Loucy (cell line): ENCODE measurements around the gene ADAMTS14.

ENCODE experiments used
- H2AFZ ChIP-seq: fragments of 200-600 bp; sonication (generic); 2 replicates; pipeline ENCODE4 v1.6.0; 2016; ENCODE audit warnings: antibody characterized with exemption, mild to moderate bottlenecking, low read length, moderate library complexity
- H3F3A ChIP-seq: fragments of 200-600 bp; 2 replicates; pipeline ENCODE4 v1.6.0; 2016; ENCODE audit warnings: antibody characterized with exemption, low read depth, mild to moderate bottlenecking
- H3K27me3 ChIP-seq: fragments of 200-600 bp; sonication (generic); 2 replicates; pipeline ENCODE4 v1.6.1; 2014; ENCODE audit warnings: low read length, mild to moderate bottlenecking; ENCODE audit not compliant: insufficient read depth, poor library complexity, severe bottlenecking
- H3K36me3 ChIP-seq: fragments of 200-600 bp; sonication (generic); 2 replicates; pipeline ENCODE4 v1.6.1; 2016; ENCODE audit warnings: low read length; ENCODE audit not compliant: insufficient read depth
- H3K4me1 ChIP-seq: fragments of 200-600 bp; sonication (generic); 2 replicates; pipeline ENCODE4 v1.5.1; 2014; ENCODE audit warnings: low read length, mild to moderate bottlenecking; ENCODE audit not compliant: insufficient read depth, poor library complexity, severe bottlenecking
- H3K4me2 ChIP-seq: fragments of 200-600 bp; sonication (generic); 2 replicates; pipeline ENCODE4 v1.6.0; 2014; ENCODE audit warnings: antibody characterized with exemption, low read length, low read depth, mild to moderate bottlenecking; ENCODE audit not compliant: poor library complexity, severe bottlenecking
- H3K4me3 ChIP-seq: fragments of 200-600 bp; sonication (generic); 2 replicates; pipeline ENCODE4 v1.5.1; 2014; ENCODE audit warnings: low read length, mild to moderate bottlenecking, mixed read lengths; ENCODE audit not compliant: poor library complexity, severe bottlenecking
- H3K79me2 ChIP-seq: fragments of 200-600 bp; sonication (generic); 2 replicates; pipeline ENCODE4 v1.6.1; 2014; ENCODE audit warnings: low read length; ENCODE audit not compliant: insufficient read depth
- H3K9ac ChIP-seq: fragments of 200-600 bp; sonication (generic); 2 replicates; pipeline ENCODE4 v1.6.0; 2014; ENCODE audit warnings: mild to moderate bottlenecking, low read depth, low read length, moderate library complexity; ENCODE audit not compliant: poor library complexity, severe bottlenecking
- H3K9me2 ChIP-seq: fragments of 200-600 bp; sonication (generic); replicated peaks from 2 replicates; pipeline ENCODE4 v1.6.1; 2016; ENCODE audit warnings: low read depth, low read length, mixed read lengths
- H3K9me3 ChIP-seq: fragments of 200-600 bp; sonication (generic); 2 replicates; pipeline ENCODE4 v1.6.1; 2014; ENCODE audit warnings: mild to moderate bottlenecking, antibody characterized with exemption, low read length, low read depth; ENCODE audit not compliant: insufficient read depth
- H4K20me1 ChIP-seq: fragments of 200-600 bp; sonication (generic); 2 replicates; pipeline ENCODE4 v1.6.0; 2014; ENCODE audit warnings: antibody characterized with exemption, low read length, mild to moderate bottlenecking; ENCODE audit not compliant: insufficient read depth, poor library complexity, severe bottlenecking
- EZH2phosphoT487 ChIP-seq: fragments of 200-600 bp; IDR thresholded peaks from 2 replicates; pipeline ENCODE4 v1.6.1; 2018; ENCODE audit warnings: antibody characterized with exemption, mild to moderate bottlenecking, moderate library complexity, borderline replicate concordance
- TF ChIP-seq, protein P1 (sequence below): fragments of 200-600 bp; sonication (generic); conservative IDR thresholded peaks from 2 replicates; pipeline ENCODE4 v1.5.1; 2014; ENCODE audit warnings: mild to moderate bottlenecking, antibody characterized with exemption, low read length

ADAMTS14 gene

GRCh38 chr10:70772627-70773026, 100.3 kb downstream of the ADAMTS14 start:
- no peak overlapping the region for H3K4me2 ChIP-seq
- no peak overlapping the region for H3K9ac ChIP-seq
- no peaks in the 10 kb centered on the region for H3K9me2 ChIP-seq
- no peaks in the 10 kb centered on the region for H4K20me1 ChIP-seq
- no peaks in the 10 kb centered on the region for H3K9me3 ChIP-seq
- H3K4me1 ChIP-seq = no peaks in the 10 kb centered on the region
- H3K36me3 ChIP-seq = no peaks in the 10 kb centered on the region
- TF ChIP-seq EZH2phosphoT487 = no peak
- no peaks in the 10 kb centered on the region for H3F3A ChIP-seq
- H3K27me3 ChIP-seq = no peaks in the 10 kb centered on the region
- no peaks in the 10 kb centered on the region for H3K79me2 ChIP-seq
- no peak overlapping the region for H2AFZ ChIP-seq
- no peak overlapping the region for H3K4me3 ChIP-seq

DNA sequence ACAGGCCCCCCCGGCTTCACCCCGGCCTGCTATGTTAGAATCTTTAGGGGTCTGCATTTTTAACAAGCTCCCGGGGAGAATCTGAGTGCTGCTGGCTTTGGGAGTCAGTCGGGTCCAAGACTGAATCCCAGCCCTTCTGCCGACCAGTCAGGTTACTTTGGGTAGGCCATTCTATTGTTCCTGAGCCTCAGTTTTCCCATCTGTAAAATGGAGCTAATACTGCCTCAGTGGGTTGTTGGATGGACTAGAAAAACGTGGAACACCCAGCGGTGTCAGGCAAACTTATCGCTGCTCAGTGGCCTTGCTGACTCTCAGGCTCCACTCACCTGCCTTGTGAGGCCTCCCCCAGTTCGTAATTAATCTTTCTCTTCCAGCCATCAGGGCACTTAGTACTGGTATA, 101.2 kb downstream of the ADAMTS14 start:
- TF ChIP-seq, protein P1, sequence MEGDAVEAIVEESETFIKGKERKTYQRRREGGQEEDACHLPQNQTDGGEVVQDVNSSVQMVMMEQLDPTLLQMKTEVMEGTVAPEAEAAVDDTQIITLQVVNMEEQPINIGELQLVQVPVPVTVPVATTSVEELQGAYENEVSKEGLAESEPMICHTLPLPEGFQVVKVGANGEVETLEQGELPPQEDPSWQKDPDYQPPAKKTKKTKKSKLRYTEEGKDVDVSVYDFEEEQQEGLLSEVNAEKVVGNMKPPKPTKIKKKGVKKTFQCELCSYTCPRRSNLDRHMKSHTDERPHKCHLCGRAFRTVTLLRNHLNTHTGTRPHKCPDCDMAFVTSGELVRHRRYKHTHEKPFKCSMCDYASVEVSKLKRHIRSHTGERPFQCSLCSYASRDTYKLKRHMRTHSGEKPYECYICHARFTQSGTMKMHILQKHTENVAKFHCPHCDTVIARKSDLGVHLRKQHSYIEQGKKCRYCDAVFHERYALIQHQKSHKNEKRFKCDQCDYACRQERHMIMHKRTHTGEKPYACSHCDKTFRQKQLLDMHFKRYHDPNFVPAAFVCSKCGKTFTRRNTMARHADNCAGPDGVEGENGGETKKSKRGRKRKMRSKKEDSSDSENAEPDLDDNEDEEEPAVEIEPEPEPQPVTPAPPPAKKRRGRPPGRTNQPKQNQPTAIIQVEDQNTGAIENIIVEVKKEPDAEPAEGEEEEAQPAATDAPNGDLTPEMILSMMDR = no peak
- no peak for TF ChIP-seq EZH2phosphoT487
- no peaks in the 10 kb centered on the region for H4K20me1 ChIP-seq
- no peaks in the 10 kb centered on the region for H3F3A ChIP-seq
- H3K9me2 ChIP-seq = no peaks in the 10 kb centered on the region
- no peaks in the 10 kb centered on the region for H3K27me3 ChIP-seq
- H3K4me2 ChIP-seq = no peak overlapping the region
- H3K9ac ChIP-seq = no peak overlapping the region
- no peaks in the 10 kb centered on the region for H3K4me1 ChIP-seq
- H3K4me3 ChIP-seq = no peak overlapping the region
- no peaks in the 10 kb centered on the region for H3K79me2 ChIP-seq
- no peaks in the 10 kb centered on the region for H3K9me3 ChIP-seq
- no peaks in the 10 kb centered on the region for H3K36me3 ChIP-seq
- no peak overlapping the region for H2AFZ ChIP-seq

DNA sequence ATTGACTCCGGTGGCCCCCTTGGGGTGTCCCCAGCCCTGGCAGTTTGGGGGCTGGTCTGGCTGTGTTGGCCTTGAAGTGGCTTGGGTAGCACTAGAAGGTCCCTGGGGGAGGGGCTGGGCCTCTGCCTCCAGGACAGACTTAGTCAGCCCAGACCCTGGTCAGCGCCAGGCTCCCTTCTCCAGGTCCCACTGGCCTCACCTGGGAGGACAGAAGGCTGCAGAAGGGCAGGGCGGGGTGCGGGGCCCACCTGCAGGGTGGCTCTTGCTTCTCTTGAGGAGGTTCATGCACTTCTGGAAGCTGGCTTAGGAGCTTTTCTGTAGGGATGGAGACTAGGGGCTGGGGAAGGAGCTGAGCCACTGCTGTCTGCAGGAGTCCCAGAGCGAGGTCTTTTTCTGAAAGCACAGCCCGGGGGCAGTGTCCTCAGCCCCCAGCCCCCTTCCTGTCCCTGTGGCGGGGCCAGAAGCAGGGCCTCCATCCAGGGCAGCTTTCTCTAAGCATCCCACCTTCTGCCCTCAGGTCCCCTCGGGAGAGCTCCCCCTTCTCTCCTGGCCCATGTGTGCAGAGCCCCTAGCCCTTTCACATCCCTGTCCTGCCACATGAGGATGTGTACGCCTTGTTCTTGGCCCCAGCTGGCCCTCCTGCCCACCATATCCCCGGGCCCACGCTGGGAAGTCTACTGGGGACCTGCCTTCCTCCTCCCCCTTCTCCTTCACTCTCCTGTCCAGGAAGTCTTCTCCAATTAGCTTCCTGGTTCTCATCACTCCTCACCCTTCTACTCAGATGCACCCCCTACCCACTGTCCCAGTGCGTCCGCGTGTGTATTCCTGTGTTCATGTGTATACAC, 101.9 kb downstream of the ADAMTS14 start:
- no peak overlapping the region for H3K9ac ChIP-seq
- no peaks in the 10 kb centered on the region for H3F3A ChIP-seq
- no peaks in the 10 kb centered on the region for H3K79me2 ChIP-seq
- TF ChIP-seq, protein P1 = no peak
- no peak for TF ChIP-seq EZH2phosphoT487
- H2AFZ ChIP-seq = no peak overlapping the region
- H4K20me1 ChIP-seq = no peaks in the 10 kb centered on the region
- H3K9me3 ChIP-seq = no peaks in the 10 kb centered on the region
- no peaks in the 10 kb centered on the region for H3K27me3 ChIP-seq
- no peak overlapping the region for H3K4me3 ChIP-seq
- H3K4me1 ChIP-seq = no peaks in the 10 kb centered on the region
- H3K36me3 ChIP-seq = no peaks in the 10 kb centered on the region
- no peaks in the 10 kb centered on the region for H3K9me2 ChIP-seq
- no peak overlapping the region for H3K4me2 ChIP-seq
